ENCODE measurements around the gene DLST.

Gene DLST

GRCh38 chr14:74881431-74882102, at the start of gene DLST:
DLST (plus strand) TSS chr14:74881916; CDS start chr14:74881954, 38 bp downstream.
- peak; percentile 85 to 92 for DNase-seq

- DNase-seq: no peak
These were observed 48.9 kb upstream of the DLST start for GRCh38 chr14:74832849-74833248.

- no peak for DNase-seq
These were observed 46.9 kb upstream of the DLST start for GRCh38 chr14:74834692-74835392.

GRCh38 chr14:74835645-74836250, 46.0 kb upstream of the DLST start:
- no peak for DNase-seq

GRCh38 chr14:74836251-74836960, 45.3 kb upstream of the DLST start:
- DNase-seq: no peak

- DNase-seq: no peak
These were observed 43.5 kb upstream of the DLST start for GRCh38 chr14:74838166-74838565.

- no peak for DNase-seq
These were observed 41.1 kb upstream of the DLST start for GRCh38 chr14:74840603-74841030.

GRCh38 chr14:74841230-74842207, 40.2 kb upstream of the DLST start:
- no peak for DNase-seq

- DNase-seq: no peak
These were observed 38.1 kb upstream of the DLST start for GRCh38 chr14:74843653-74844052.

- no peak for DNase-seq
These were observed 35.5 kb upstream of the DLST start for GRCh38 chr14:74846168-74846567.

- no peak for DNase-seq
These were observed 34.6 kb upstream of the DLST start for GRCh38 chr14:74846968-74847665.

GRCh38 chr14:74848768-74849167, 32.9 kb upstream of the DLST start:
- DNase-seq: no peak

GRCh38 chr14:74852922-74853530, 28.7 kb upstream of the DLST start:
- DNase-seq: no peak

- DNase-seq: no peak
These were observed 28.1 kb upstream of the DLST start for GRCh38 chr14:74853581-74853980.

- no peak for DNase-seq
These were observed 26.7 kb upstream of the DLST start for GRCh38 chr14:74855021-74855420.

- DNase-seq: no peak
These were observed 25.8 kb upstream of the DLST start for GRCh38 chr14:74855945-74856344.

GRCh38 chr14:74856366-74856765, 25.4 kb upstream of the DLST start:
- peak in 1 of 2 experiments; percentile 33 for DNase-seq

- no peak for DNase-seq
These were observed 23.7 kb upstream of the DLST start for GRCh38 chr14:74858022-74858421.

- peak; percentile 17 to 44 for DNase-seq
These were observed 21.8 kb upstream of the DLST start for GRCh38 chr14:74859757-74860552.

Data from NCI-H524 (cell line).